Lung (tissue), 12 donors: ENCODE data around the gene SYT13. TPM values are rescaled to one million over a fixed set of nuclear protein-coding genes. Genes with fewer than 3 reads are reported as not detected.

Experiments
- ATAC-seq: fragments of 200-7000 bp; cut with Tn5 transposase; one replicate; pipeline ENCODE4 v1.9.1; 2020; ENCODE audit warnings: moderate number of reproducible peaks; ENCODE audit not compliant: insufficient read depth, low FRiP score
- DNase-seq, 3 donors: peaks; one replicate each; pipeline ENCODE4 v3.0.0-alpha.2; 2013 to 2017
- H3K27ac ChIP-seq, 2 donors: one replicate each; pipeline ENCODE4 v1.5.1; 2013; ENCODE audit warnings: mild to moderate bottlenecking in 2 of 2, moderate library complexity in 2 of 2, control low read depth in 1 of 2, inconsistent platforms in 1 of 2, low read depth in 1 of 2, low read length in 1 of 2
- H3K27me3 ChIP-seq, 3 donors: one replicate each; pipeline ENCODE4 v1.5.1; 2013; ENCODE audit warnings: low read length in 2 of 3; ENCODE audit not compliant: control insufficient read depth in 3 of 3, insufficient read depth in 3 of 3
- H3K36me3 ChIP-seq, 4 donors: one replicate each; pipeline ENCODE4 v1.5.1; 2013; ENCODE audit warnings: low read length in 4 of 4, mild to moderate bottlenecking in 1 of 4, moderate library complexity in 1 of 4; ENCODE audit not compliant: control insufficient read depth in 4 of 4, insufficient read depth in 4 of 4
- H3K4me1 ChIP-seq, 5 donors: one replicate each; pipeline ENCODE4 v1.5.1; 2013; ENCODE audit warnings: low read length in 5 of 5, mild to moderate bottlenecking in 2 of 5, moderate library complexity in 1 of 5; ENCODE audit not compliant: control insufficient read depth in 5 of 5, insufficient read depth in 5 of 5
- H3K4me3 ChIP-seq: one replicate; pipeline ENCODE4 v1.5.1; 2013; ENCODE audit warnings: mild to moderate bottlenecking, control low read depth, moderate library complexity
- H3K9ac ChIP-seq, 2 donors: one replicate each; pipeline ENCODE4 v1.5.1; 2013; ENCODE audit warnings: low read length in 2 of 2, control low read depth in 1 of 2; ENCODE audit not compliant: insufficient read depth in 1 of 2
- H3K9me3 ChIP-seq, 4 donors: one replicate each; pipeline ENCODE4 v1.5.1; 2013; ENCODE audit warnings: low read length in 3 of 4, mild to moderate bottlenecking in 1 of 4, moderate library complexity in 1 of 4; ENCODE audit not compliant: control insufficient read depth in 4 of 4, insufficient read depth in 3 of 4
- CTCF ChIP-seq: IDR thresholded peaks from 2 replicates; pipeline ENCODE4 v1.5.1; 2012; ENCODE audit warnings: mild to moderate bottlenecking; ENCODE audit errors: control extremely low read depth, extremely low read depth
- WGBS, 2 donors: extraction: QIAGEN DNeasy Blood & Tissue Kit; methylation state at CpG; one replicate each; pipeline ENCODE4 v1.1.7; 2013; 5-methylcytosine and 5-hydroxymethylcytosine counted together
- polyA plus RNA-seq, 2 donors: library from polyadenylated mRNA; stranded (reverse); fragments of 200-250 nt; gene quantifications; one replicate each; pipeline ENCODE4 v1.2.1, GENCODE V29; 2013
- total RNA-seq, 2 donors: library from RNA; depleted of rRNA in 1 of 2; stranded (reverse); fragments of >200 nt in 1 of 2; gene quantifications; one replicate each; pipeline ENCODE4 v1.2.1, GENCODE V29; 2014 to 2021
- donor health status: control.
- donor health status: control.
- donor health status: Bipolar disorder and iron deficiency.
- donor health status: healthy.
- donor health status: DM: yes; HTN: yes; CAD: no.

SYT13 gene
- total and polyA plus RNA-seq, 4 donors, result 0.06 to 6.2 (median 0.16) TPM

GRCh38 chr11:45239733-45240132 is 46.4 kb downstream of the SYT13 start:
- Histone ChIP-seq H3K27me3 (no peaks in the 10 kb centered on the region), H3K4me1 (no peaks in the 10 kb centered on the region), H3K27ac (no peak overlapping the region), H3K9me3 (peaks cover 0 to 4% (median 0%) of the 10 kb centered on the region in 4 donors), H3K9ac (no peak overlapping the region), H3K36me3 (no peaks in the 10 kb centered on the region), H3K4me3 (no peak overlapping the region)
- DNase-seq (no peak), ATAC-seq (no peak)
- WGBS, 2 donors, result 95 to 97% methylated on average over 1 of the region's 1 CpG
- TF ChIP-seq CTCF, result no peak

- ATAC-seq (no peak), DNase-seq (no peak)
- no peaks in the 10 kb centered on the region for H3K4me1 ChIP-seq
- no peak overlapping the region for H3K9ac ChIP-seq
- no peak overlapping the region for H3K4me3 ChIP-seq
- H3K9me3 ChIP-seq, result peaks cover 0 to 4% (median 0%) of the 10 kb centered on the region in 4 donors
- no peak overlapping the region for H3K27ac ChIP-seq
- no peaks in the 10 kb centered on the region for H3K36me3 ChIP-seq
- no peaks in the 10 kb centered on the region for H3K27me3 ChIP-seq
- 88 to 90% methylated on average over 3 of the region's 3 CpGs for WGBS, 2 donors
- TF ChIP-seq CTCF, result no peak
Measured at GRCh38 chr11:45238724-45239123, 47.4 kb downstream of the SYT13 start.

- ATAC-seq (no peak), DNase-seq (no peak)
- TF ChIP-seq CTCF, result no peak
- Histone ChIP-seq H3K36me3 (no peaks in the 10 kb centered on the region), H3K9ac (no peak overlapping the region), H3K4me1 (peaks cover 0 to 2% (median 0%) of the 10 kb centered on the region in 5 donors), H3K27me3 (no peaks in the 10 kb centered on the region), H3K4me3 (no peak overlapping the region), H3K27ac (no peak overlapping the region), H3K9me3 (peaks cover 0 to 4% (median 0%) of the 10 kb centered on the region in 4 donors)
- WGBS, 2 donors, result 64 to 65% methylated on average over 4 of the region's 4 CpGs
Measured at GRCh38 chr11:45237711-45238315, 48.3 kb downstream of the SYT13 start.
